HAP-1 (cell line): ENCODE measurements around the gene RAB7A.
A peak's percentile ranks its signal among the peaks of the same experiment; 100 is the strongest.

Experiments
- DNase-seq, 2 experiments: peaks; one replicate each; pipeline ENCODE4 v3.0.0-alpha.2; 2016 to 2020; ENCODE audit warnings: low spot score in 2 of 2
- H3K27me3 ChIP-seq: fragments of 250-450 bp; sonication (Bioruptor Pico); 2 replicates; pipeline ENCODE4 v1.5.1; 2020; ENCODE audit warnings: low read depth, mild to moderate bottlenecking, moderate library complexity
- H3K36me3 ChIP-seq: fragments of 250-450 bp; sonication (Bioruptor Pico); replicated peaks from 2 replicates; pipeline ENCODE4 v1.5.1; 2020; ENCODE audit warnings: mild to moderate bottlenecking
- H3K4me1 ChIP-seq: fragments of 250-450 bp; sonication (Bioruptor Pico); 2 replicates; pipeline ENCODE4 v1.5.1; 2020; ENCODE audit warnings: mild to moderate bottlenecking
- H3K4me3 ChIP-seq: fragments of 250-450 bp; sonication (Bioruptor Pico); 2 replicates; pipeline ENCODE4 v1.5.1; 2020; ENCODE audit warnings: mild to moderate bottlenecking, moderate library complexity
- H3K9me3 ChIP-seq: fragments of 250-450 bp; sonication (Bioruptor Pico); 2 replicates; pipeline ENCODE4 v1.5.1; 2020; ENCODE audit warnings: mild to moderate bottlenecking, moderate library complexity
- in situ Hi-C: fragments of 300-500 bp; cut with MboI; formaldehyde crosslinking; loops from 3 replicates; pipeline ENCODE4 v1.14.3; 2020; ENCODE audit warnings: low sequenced_read_pairs, inconsistent platforms, mixed read lengths

RAB7A gene

GRCh38 chr3:128726023-128727016 lies at the start of gene RAB7A:
RAB7A (plus strand) TSS chr3:128726183; CDS start chr3:128795368, 69,185 bp downstream.
- no peaks in the 10 kb centered on the region for H3K9me3 ChIP-seq
- DNase-seq, result peak; percentile 95 to 98
- H3K4me1 ChIP-seq, result peaks cover 29% of the 10 kb centered on the region
- peaks cover 4% of the 10 kb centered on the region for H3K36me3 ChIP-seq
- no peaks in the 10 kb centered on the region for H3K27me3 ChIP-seq
- in situ Hi-C loops, result no loop called here
- H3K4me3 ChIP-seq, result peak within 1 kb of the TSS; percentile 92

GRCh38 chr3:128679338-128679737 lies 46.6 kb upstream of the RAB7A start:
- H3K4me1 ChIP-seq, result peaks cover 42% of the 10 kb centered on the region
- no peak overlapping the region for H3K4me3 ChIP-seq
- DNase-seq, result peak in 1 of 2 experiments; percentile 18
- H3K9me3 ChIP-seq, result no peaks in the 10 kb centered on the region
- H3K27me3 ChIP-seq, result no peaks in the 10 kb centered on the region
- H3K36me3 ChIP-seq, result no peaks in the 10 kb centered on the region
- in situ Hi-C loops, result no loop called here

GRCh38 chr3:128680603-128681368 lies 45.2 kb upstream of the RAB7A start:
- Histone ChIP-seq H3K4me1 (peaks cover 35% of the 10 kb centered on the region), H3K9me3 (no peaks in the 10 kb centered on the region)
- in situ Hi-C loops, result no loop called here

GRCh38 chr3:128681369-128681829 lies 44.6 kb upstream of the RAB7A start:
- Histone ChIP-seq H3K4me1 (peaks cover 29% of the 10 kb centered on the region), H3K36me3 (no peaks in the 10 kb centered on the region), H3K9me3 (no peaks in the 10 kb centered on the region), H3K27me3 (no peaks in the 10 kb centered on the region), H3K4me3 (peak overlapping the region; percentile 52)
- DNase-seq, result no peak
- in situ Hi-C loops, result no loop called here

More at GRCh38 chr3:128680603-128681368, 45.2 kb upstream of the RAB7A start:
- H3K36me3 ChIP-seq, result no peaks in the 10 kb centered on the region
- DNase-seq, result peak; percentile 96 to 100
- no peaks in the 10 kb centered on the region for H3K27me3 ChIP-seq
- H3K4me3 ChIP-seq, result peak overlapping the region; percentile 52

GRCh38 chr3:128683957-128684356 lies 42.0 kb upstream of the RAB7A start:
- no peak for DNase-seq
- Histone ChIP-seq H3K4me1 (peaks cover 11% of the 10 kb centered on the region), H3K36me3 (no peaks in the 10 kb centered on the region), H3K27me3 (no peaks in the 10 kb centered on the region), H3K9me3 (no peaks in the 10 kb centered on the region), H3K4me3 (no peak overlapping the region)
- in situ Hi-C loops, result no loop called here

GRCh38 chr3:128684986-128685726 lies 40.8 kb upstream of the RAB7A start:
- Histone ChIP-seq H3K27me3 (no peaks in the 10 kb centered on the region), H3K36me3 (no peaks in the 10 kb centered on the region), H3K4me3 (no peak overlapping the region), H3K9me3 (no peaks in the 10 kb centered on the region), H3K4me1 (peaks cover 8% of the 10 kb centered on the region; the same call in 1 of the 2 replicates)
- DNase-seq, result no peak
- in situ Hi-C loops, result no loop called here

- H3K36me3 ChIP-seq, result no peaks in the 10 kb centered on the region
- no peaks in the 10 kb centered on the region for H3K9me3 ChIP-seq
- H3K4me3 ChIP-seq, result no peak overlapping the region
- peaks cover 4% of the 10 kb centered on the region; the same call in 1 of the 2 replicates for H3K4me1 ChIP-seq
- in situ Hi-C loops, result no loop called here
- H3K27me3 ChIP-seq, result no peaks in the 10 kb centered on the region
- no peak for DNase-seq
Observed at GRCh38 chr3:128686465-128686864, 39.5 kb upstream of the RAB7A start.

- no peaks in the 10 kb centered on the region for H3K36me3 ChIP-seq
- H3K4me1 ChIP-seq, result no peaks in the 10 kb centered on the region
- H3K9me3 ChIP-seq, result no peaks in the 10 kb centered on the region
- in situ Hi-C loops, result no loop called here
- H3K4me3 ChIP-seq, result no peak overlapping the region
- DNase-seq, result no peak
- H3K27me3 ChIP-seq, result no peaks in the 10 kb centered on the region
Observed at GRCh38 chr3:128689060-128689459, 36.9 kb upstream of the RAB7A start.

- H3K27me3 ChIP-seq, result no peaks in the 10 kb centered on the region
- no peaks in the 10 kb centered on the region for H3K36me3 ChIP-seq
- DNase-seq, result no peak
- no peak overlapping the region for H3K4me3 ChIP-seq
- in situ Hi-C loops, result no loop called here
- H3K9me3 ChIP-seq, result no peaks in the 10 kb centered on the region
- H3K4me1 ChIP-seq, result peaks cover under 1% of the 10 kb centered on the region
Observed at GRCh38 chr3:128693696-128694095, 32.3 kb upstream of the RAB7A start.

- in situ Hi-C loops, result no loop called here
- Histone ChIP-seq H3K9me3 (no peaks in the 10 kb centered on the region), H3K4me3 (no peak overlapping the region), H3K36me3 (no peaks in the 10 kb centered on the region), H3K4me1 (peaks cover 13% of the 10 kb centered on the region), H3K27me3 (no peaks in the 10 kb centered on the region)
- DNase-seq, result no peak
Observed at GRCh38 chr3:128697341-128697740, 28.6 kb upstream of the RAB7A start.

GRCh38 chr3:128698211-128699047 lies 27.6 kb upstream of the RAB7A start:
- DNase-seq, result peak; percentile 25 to 63
- peaks cover 13% of the 10 kb centered on the region for H3K4me1 ChIP-seq

GRCh38 chr3:128701342-128702212 lies 24.4 kb upstream of the RAB7A start:
- Histone ChIP-seq H3K4me3 (no peak overlapping the region), H3K36me3 (no peaks in the 10 kb centered on the region), H3K9me3 (no peaks in the 10 kb centered on the region), H3K27me3 (no peaks in the 10 kb centered on the region), H3K4me1 (peaks cover 13% of the 10 kb centered on the region)
- no peak for DNase-seq
- in situ Hi-C loops, result no loop called here

More at GRCh38 chr3:128698211-128699047, 27.6 kb upstream of the RAB7A start:
- H3K4me3 ChIP-seq, result peak overlapping the region; percentile 28
- in situ Hi-C loops, result no loop called here
- no peaks in the 10 kb centered on the region for H3K27me3 ChIP-seq
- no peaks in the 10 kb centered on the region for H3K36me3 ChIP-seq
- no peaks in the 10 kb centered on the region for H3K9me3 ChIP-seq
